ENCODE measurements around the gene RPUSD1.

Gene RPUSD1

DNA sequence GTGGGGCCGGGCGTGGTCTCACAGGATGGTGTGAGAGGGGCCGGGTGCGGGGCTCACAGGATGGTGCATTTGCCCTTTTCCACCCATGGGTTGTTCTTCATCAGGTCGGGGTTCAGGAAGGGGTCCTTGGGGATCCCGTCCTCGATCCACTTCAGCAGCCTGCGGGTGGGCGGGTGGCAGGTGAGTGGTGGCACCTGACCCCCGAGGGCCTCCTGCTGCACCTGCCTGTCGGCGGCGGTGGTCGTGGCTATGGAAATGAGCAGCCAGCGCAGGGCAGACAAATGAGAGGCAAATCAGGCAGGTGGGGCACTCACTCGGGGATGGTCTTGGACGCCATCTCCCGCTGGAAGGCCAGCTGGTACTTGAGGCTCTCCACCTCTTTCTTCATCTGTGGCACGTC lies 10.5 kb upstream of the RPUSD1 start:
- DNase-seq, result no peak

DNA sequence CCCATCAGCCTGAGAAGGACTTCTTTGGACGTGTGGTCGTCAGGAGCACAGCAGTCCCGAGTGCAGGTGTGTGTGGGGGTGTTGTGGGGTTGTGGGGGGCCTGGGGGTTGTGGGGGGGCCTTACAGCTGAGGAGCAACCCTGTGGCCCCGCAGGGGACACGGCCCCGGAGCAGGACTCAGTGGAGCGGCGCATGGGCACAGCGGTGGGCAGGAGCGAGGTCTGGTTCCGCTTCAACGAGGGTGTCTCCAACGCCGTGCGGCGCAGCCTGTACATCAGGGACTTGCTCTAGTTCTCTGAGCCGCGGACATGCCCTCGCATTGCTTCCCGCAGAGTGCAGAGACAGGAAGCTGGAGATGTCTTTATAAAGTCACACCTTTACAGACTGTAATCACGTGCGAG lies 9.5 kb upstream of the RPUSD1 start:
- no peak for DNase-seq

DNA sequence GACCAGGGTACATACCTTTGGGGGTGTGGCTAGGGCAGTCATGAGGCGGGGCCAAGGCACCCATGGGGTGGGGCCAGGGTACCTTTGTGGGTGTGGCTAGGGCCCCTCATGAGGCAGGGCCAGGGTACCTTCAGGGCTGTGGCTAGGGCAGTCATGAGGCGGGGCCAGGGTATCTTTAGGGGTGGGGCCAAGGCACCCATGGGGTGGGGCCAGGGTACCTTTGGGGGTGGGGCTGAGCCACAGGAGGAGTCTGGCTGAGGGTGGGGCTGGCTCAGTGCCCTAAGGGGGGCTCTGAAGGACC lies 8.9 kb upstream of the RPUSD1 start:
- DNase-seq, result no peak

DNA sequence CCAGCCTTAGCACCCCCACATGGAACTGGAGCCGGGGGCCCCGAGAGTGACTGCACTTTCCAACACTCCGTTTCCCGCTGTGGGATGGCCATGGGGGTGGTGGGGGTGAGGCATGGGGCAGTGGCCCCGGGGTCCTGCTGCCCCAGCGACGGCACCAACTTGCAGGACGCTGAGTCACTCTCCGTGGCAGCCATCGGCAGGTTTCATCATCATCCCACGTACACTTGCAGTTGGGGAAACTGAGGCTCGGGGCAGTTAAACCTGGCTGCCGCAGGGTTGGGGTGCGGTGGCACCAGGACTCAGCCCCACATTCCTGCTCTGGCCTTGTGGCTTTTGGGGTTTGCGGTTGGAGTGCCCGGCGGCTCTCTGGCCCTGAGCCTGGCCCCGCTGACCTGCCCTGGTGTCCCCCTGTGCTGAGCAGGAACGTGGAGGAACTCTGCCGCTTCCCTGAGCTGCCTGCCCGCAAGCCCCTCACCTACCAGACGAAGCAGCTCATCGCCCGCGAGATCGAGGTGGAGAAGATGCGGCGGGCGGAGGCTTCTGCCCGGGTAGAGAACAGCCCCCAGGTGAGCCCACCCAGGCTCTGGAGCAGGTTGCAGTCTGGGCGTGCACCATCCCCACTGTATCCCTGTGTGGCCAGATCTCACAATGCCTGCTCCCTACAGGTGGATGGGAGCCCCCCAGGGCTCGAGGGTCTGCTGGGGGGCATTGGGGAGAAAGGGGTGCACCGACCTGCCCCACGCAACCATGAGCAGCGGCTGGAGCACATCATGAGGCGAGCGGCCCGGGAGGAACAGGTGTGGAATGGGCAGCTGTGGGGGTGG lies 8.3 kb upstream of the RPUSD1 start:
- no peak for DNase-seq

DNA sequence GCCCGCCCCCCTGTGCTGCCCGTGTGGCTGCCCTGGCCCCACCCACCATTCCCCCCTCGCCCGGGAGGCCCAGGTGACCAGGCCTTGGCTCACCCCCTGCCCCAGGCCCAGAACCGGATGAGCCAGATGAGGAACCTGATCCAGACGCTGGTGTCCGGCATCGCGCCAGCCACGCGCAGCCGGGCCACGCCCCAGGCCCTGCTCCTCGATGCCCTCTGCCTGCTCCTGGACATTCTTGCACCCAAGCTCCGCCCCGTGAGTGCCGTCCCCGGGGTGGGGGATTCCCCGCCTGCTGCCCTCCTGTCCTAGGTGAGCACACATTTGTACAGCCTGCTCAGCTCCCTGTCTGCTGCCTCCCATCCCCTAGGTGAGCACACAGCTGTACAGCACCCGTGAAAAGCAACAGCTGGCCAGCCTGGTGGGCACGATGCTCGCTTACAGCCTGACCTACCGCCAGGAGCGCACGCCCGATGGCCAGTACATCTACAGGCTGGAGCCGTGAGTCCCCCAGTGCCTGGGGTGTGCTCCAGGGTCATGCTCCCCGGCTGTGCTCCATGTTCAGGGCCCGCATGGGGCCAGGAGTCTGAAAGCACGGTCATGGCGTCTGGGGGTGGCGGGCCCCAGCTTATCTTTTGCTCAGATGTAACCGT lies 7.5 kb upstream of the RPUSD1 start:
- DNase-seq, result no peak

DNA sequence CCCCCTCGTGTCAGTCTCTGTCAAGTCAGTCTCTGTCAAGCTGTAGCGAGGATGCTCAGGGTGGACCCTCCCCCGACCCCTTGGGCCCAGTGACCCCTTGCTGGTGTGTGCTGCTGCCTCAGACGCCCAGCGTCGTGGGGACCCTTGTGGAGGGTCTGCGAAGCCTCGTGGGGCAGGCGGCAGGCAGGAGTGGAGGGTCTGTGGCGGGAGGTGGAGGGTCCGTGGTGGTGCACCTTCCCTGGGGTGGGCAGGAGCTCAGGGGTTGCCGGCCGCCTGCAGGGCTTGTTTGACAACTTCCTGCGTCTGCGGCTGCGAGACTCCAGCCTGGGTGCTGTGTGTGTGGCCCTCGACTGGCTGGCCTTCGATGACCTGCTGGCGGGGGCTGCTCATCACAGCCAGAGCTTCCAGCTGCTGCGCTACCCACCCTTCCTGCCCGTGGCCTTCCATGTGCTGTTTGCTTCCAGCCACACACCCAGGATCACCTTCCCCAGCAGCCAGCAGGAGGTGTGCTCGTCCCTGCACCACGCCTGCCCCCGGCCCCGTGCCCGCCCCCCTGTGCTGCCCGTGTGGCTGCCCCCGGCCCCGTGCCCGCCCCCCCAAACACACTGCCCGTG lies 6.8 kb upstream of the RPUSD1 start:
- no peak for DNase-seq

DNA sequence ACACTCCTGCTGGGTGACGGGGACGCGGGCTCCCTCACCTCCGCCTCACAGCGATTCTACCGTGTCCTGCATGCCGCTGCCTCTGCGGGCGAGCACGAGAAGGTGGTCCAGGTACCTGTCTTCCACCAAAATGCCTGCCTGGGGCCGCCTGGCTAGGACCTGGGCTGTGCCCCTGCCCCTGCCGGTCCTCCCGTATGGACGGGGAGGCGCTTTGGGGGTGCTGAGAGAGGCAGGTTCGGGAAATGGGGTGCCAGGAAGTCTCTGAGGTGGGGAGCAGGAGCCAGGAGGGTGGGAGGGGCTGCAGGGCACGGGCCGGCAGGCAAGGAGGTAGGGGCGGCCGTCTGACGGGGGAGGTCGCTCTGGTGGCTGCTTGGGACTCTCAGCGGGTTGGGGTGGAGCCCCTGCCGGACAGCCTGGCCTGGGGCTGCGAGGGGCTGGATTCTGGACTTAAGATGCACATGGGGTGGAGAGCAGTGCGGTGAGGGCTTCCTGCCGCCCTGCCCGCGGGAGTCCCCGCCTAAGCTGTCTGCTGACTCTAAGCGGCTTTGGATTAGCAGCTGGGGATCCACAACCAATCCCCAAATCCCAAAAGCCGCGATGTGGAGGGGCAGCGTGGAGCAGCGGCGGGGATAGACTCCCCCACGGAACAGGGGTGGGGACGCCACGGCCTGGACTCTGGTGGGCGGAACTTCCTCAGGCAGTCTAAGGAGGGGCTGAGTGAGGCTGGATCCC lies 6.1 kb upstream of the RPUSD1 start:
- DNase-seq, result no peak

DNA sequence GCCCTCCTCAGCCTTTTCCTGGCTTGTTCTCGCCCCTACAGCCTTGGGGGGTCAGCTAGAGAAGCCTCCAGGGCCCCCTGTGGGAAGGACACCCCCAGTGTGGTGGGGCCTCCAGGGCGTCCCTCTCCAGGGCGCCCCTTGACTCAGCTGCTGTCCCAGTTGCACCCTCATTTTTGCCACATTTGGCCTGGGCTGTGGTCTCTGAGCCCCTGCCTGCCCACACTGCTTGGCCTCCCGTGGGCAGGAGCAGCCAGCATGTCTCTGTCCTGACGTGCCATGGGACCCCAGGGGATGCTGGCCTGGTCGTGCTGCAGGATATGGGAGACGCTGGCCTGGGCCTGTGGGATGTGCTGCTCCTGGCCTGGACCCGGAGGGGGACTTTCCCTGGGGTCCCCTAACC lies 5.2 kb upstream of the RPUSD1 start:
- no peak for DNase-seq

DNA sequence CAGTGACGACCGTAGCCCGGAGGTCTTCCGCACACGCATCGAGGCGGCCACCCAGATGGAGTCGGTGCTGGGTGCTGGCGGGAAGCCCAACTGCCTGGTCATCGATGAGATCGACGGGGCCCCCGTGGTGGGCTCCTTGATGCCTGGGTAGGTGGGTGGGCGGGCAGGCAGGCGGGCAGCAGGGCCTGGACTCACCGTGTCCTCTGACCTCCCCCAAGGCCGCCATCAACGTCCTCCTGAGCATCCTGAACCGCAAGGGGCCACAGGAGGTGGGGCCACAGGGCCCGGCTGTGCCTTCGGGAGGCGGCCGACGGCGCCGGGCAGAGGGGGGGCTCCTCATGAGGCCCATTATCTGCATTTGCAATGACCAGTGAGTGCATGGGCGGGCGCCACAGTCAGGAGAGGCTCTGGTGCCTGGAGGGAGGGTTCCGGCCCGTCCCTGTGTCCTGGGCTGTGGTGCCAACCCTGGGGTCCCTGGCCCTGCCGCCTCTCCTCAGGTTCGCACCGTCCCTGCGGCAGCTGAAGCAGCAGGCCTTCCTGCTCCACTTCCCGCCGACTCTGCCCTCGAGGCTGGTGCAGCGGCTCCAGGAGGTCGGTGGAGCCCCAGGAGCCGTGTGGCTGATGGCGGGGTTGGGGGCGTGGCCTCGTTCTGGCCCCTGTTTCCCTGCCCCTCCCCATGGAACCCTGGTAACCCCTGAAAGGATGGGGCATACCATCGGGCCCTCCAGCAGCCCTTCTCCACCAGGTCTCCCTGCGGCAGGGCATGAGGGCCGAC lies 4.2 kb upstream of the RPUSD1 start:
- no peak for DNase-seq

DNA sequence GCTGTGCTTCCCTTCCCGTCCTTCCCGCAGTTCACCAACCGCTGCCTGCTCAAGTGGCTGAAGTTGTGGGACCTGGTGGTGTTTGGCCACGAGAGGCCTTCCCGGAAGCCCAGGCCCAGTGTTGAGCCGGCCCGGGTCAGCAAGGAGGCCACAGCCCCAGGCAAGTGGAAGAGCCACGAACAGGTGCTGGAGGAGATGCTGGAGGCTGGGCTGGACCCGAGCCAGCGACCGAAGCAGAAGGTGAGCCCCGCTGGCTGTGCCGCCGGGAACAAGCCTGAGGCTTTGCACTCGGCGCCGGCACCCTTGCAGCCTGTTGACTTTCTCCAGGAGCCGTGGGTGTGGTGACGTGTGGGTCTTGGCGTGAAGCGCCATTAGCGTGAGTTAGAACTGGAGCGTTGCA lies 3.0 kb upstream of the RPUSD1 start:
- DNase-seq, result no peak

DNA sequence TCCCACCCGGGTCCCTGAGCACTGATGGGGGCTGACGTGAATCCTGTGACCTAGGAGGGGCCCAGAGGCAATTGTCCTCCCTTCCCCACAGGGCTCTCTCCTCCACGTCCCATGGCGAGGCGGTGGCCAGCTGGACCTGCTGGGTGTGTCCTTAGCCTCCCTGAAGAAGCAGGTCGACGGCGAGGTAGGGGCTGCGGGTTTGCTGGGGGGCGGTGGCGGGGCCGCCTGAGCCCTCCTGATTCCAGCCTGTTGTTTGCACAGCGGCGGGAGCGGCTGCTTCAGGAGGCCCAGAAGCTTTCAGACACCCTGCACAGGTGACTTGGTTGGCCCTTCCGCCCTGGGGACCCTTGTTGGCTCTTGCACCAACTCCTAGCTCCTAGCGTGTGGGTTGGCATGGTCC lies 1.9 kb upstream of the RPUSD1 start:
- no peak for DNase-seq

DNA sequence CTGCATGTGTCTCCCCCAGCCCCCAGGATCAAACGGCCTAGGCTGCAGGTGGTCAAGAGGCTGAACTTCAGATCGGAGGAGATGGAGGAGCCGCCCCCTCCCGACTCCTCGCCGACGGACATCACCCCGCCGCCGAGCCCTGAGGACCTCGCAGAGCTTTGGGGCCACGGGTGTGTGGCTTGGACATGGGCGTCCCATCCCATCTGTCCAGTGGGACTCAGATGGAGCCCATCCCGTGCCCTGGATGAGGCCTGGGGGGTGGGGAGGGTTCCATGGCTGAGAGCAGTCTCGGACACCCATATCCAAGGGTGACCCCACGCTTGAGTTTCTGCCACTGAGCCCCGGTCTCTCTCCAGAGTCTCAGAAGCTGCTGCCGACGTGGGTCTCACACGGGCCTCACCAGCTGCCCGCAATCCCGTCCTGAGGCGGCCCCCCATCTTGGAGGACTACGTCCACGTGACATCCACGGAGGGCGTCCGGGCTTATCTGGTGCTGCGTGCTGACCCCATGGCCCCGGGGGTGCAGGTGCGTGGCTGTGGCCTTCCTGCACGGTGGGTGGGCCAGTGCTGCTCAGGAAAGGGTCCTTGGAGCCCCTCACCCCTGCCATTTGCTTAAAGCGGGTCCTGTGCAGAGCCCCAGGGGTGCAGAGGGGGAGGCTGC lies 1.1 kb upstream of the RPUSD1 start:
- no peak for DNase-seq

DNA sequence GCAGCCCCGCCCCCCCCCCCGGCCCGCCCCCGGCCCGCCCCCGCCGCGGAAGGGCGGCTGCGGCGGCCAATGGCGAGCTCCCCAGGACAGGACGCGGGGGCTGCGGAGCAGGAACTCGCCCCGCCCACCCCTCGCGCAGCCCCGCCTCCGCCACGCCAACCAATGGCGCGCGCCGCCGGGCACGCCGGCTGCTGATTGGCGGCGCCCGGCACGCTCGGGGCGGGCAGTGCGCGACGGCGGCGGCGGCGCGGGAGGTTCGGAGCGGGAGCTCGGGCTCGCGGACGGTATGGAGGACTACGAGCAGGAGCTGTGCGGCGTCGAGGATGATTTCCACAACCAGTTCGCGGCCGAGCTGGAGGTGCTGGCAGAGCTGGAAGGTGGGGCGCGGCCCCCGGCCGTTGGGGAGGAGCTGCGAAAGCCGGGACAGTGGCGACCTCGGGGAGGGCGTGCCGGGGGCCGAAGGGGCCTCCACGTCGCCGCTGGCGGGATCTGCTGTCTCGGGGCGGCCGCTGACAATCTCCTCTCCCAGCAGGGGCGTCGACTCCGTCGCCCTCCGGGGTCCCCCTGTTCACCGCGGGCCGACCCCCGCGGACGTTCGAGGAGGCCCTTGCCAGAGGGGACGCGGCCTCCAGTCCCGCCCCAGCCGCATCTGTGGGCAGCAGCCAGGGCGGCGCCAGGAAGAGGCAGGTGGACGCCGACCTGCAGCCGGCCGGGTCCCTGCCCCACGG lies 382 bp upstream of the RPUSD1 start, which contains the start of gene CHTF18:
TSS of gene CHTF18 (plus strand) at position 222 of the 728 bp plus-strand sequence. CDS start at position 287, 65 bp downstream.
- peak; percentile 80 for DNase-seq

DNA sequence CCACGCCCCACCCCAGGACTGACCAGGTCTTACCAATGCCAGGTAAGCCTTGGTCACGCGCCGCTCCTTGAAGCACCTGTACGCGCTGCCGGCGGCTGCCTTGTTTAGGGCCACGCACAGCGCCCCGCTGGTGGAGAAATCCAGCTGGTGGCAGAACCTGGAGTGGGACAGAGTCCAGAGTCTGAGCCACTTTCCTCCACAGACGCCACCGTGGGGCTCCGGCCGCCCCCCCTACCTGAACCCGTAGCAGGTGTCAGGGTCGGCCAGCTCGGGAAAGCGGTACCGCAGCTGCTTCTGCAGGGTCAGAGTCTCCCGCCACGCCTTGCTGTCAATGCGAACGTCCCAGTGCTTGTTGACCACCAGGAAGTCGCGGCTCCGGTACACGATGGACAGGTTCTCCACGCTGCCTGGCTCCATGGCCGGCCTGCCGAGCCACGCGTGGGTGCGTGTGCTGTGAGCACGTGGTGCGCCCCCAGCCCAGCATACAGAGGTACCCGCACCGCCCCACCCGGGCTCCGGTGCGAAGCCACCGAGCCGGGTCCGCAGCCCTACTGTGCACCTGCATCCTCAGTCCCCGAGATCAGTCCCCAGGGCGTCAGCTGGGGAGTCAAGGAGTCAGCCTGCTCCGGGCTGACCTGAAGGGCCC lies 737 bp downstream of the RPUSD1 start:
- no peak for DNase-seq

DNA sequence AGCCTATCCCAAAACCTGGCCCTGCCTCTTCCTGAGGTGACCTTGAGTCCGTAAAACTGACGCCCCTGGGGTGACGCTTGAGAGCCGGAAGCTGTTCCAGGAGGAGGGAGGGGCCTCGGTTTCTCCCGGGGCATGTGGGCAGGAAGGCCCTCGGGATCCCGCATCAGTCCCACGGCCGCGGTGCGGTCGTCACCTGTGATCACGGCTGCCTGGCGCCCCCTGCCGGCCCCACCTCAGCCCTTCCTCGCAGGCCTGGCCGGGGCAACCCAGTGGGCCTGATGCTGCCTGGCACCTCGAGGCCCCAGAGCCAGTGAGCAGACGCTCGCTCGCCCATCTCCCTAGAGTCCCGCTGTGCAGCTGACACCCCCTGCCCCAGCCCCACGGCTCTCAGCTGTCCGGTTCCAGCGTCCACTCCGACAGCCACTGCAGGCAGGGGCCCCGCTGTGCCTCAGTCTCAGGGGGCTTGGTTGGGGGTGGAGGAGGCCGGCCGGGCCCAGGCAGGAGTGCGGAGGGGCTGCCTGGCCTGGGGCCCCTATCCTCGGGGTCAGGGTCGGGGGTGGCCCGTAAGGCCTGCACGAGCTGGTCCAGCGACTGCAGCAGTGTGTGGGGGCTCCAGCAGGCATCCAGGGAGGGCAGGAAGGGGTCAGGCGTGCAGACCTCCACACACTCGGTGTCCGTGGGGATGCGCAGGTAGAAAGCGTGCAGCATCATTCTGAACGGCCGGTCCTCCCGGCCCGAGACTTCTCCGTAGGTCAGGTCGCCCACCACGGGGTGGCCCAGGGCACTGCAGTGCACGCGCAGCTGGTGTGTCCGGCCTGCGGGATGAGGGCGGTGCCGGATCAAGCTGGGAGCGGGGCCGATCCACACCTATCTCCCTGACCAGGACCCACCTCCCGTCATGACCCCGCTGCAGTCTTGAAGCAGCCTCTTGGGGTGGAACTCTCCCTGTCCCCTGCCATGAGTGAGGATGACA lies 2.3 kb downstream of the RPUSD1 start:
- DNase-seq, result peak; percentile 20

DNA sequence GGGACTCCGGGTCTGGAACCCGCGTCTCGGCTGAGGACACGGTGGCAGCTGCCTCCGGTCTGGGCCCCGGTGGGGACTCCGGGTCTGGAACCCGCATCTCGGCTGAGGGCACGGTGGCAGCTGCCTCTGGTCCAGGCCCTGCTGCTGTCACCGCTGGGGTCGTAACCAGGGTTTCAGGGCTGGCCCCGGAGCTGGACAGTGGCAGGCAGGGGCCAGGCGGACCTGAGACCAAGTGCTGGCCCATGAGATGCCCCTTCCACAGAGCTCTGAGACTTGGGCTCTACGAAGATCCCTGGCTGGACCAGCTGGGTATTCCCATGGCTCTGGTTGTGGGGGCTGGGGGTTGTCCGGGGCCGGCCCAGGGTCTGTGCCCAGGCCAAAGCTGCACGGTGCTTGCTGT lies 3.8 kb downstream of the RPUSD1 start:
- no peak for DNase-seq

DNA sequence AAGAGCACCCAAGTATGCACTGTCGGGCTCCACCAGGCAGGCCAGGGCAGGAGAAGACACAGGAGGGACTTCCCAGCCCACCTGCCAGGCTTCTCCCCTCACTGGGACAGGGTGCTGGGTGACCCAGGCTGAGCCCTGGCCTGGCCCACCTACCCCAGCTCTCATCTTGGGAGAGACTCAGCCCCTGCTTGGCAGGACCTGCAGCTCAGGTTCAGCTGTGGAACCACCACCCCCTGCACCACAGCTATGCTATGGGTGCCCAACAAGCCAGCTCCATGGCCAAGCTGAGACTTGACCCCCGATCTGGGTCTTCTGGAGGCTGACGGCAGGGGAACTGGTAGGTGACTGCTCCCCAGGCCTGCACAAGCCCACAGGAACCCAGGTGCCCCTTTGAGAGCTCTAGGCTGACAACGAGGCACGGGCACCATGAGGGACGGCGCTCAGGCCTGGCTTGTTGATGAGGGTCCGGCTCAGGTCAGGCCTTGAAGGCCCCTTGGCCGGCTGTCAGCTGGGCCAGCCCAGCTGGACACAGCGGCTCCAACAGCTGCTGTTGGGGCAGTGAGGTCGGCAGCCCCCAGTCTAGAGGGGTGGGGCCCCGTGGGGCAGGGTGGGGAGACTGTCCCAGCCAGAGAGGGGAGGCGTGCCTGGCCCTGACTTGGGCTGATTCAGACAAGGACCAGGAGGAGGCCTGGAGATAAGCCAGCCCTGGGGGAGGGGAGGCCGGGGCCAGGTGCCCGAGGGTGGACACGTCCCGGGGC lies 4.6 kb downstream of the RPUSD1 start:
- DNase-seq, result no peak

DNA sequence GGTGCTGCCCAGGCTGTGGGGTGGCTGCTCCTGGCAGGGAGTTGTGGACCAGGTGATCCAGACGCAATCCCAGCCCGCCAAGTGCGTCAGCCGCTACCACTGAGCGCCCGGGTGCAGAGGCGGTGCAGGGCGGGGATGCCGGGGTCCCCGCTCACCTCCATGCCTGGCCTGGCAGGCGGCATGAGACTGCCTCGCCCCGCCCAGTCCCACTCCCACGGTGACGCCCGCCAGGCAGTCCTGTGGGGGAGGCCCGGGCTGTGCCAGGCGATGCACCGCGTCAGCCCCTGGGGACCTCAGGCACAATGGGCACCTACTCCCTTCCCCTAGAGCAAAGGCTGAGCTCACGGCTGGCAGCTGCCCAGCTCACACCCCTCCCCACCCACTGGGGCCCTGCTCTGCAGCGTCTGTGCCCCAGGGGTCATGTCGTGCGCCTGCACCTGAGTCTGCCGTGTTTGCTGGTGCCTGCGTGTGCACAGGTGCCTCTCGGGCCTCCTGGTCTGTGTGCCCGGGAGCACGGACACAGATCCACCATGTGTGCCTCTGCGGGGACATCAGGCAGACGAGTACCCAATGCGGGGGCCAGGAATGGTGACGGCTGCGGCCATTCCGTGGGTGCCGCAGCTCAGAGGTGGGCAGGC lies 5.3 kb downstream of the RPUSD1 start:
- DNase-seq, result no peak

Data from MV-4-11 (cell line).